Colonic mucosa (tissue), 4 donors: ENCODE data around the gene CIDEA. TPM values are rescaled to one million over a fixed set of nuclear protein-coding genes. Genes with fewer than 3 reads are reported as not detected.

ENCODE experiments used
- DNase-seq: peaks from one replicate; pipeline ENCODE4 v3.0.0-alpha.2; 2020
- H3K27ac ChIP-seq: fragments of 200-600 bp; one replicate; pipeline ENCODE4 v1.8.0; 2021
- H3K27me3 ChIP-seq: fragments of 200-600 bp; one replicate; pipeline ENCODE4 v1.8.0; 2021
- H3K36me3 ChIP-seq: fragments of 200-600 bp; one replicate; pipeline ENCODE4 v1.8.0; 2021
- H3K4me1 ChIP-seq: fragments of 200-600 bp; one replicate; pipeline ENCODE4 v1.8.0; 2021; ENCODE audit warnings: mild to moderate bottlenecking
- H3K4me3 ChIP-seq: fragments of 200-600 bp; one replicate; pipeline ENCODE4 v1.8.0; 2021
- H3K9ac ChIP-seq, 2 donors: one replicate each; pipeline ENCODE4 v1.7.0; 2013; ENCODE audit warnings: control low read depth in 2 of 2, low read depth in 2 of 2, low read length in 2 of 2
- H3K9me3 ChIP-seq: fragments of 200-600 bp; one replicate; pipeline ENCODE4 v1.8.0; 2021
- CTCF ChIP-seq: fragments of 200-600 bp; IDR thresholded peaks from one replicate; pipeline ENCODE4 v1.8.0; 2022; ENCODE audit warnings: antibody characterized with exemption, mild to moderate bottlenecking
- intact Hi-C: fragments of 100-400 bp; cut with DNase I; formaldehyde crosslinking; loops from one replicate; pipeline ENCODE4 v1.14.1; 2022
- total RNA-seq, 2 donors: library from RNA; stranded (reverse); fragmentation: NEBNext Ultra II Directional in 1 of 2; extraction: Animal tissue kit (Norgen Biotek cat#: 25700) in 1 of 2; gene quantifications; one replicate each; pipeline ENCODE4 v1.2.1, GENCODE V29; 2021
- donor health status: healthy.
- donor health status: DM: no; HTN: no; CAD: no.
- donor health status: DM: no; HTN: no; CAD: no.

Gene CIDEA
- total RNA-seq, 2 donors from 2014 or later: not detected

GRCh38 chr18:12291161-12291560, 37.0 kb downstream of the CIDEA start:
- no peak overlapping the region for H3K4me3 ChIP-seq
- no peak overlapping the region for H3K9ac ChIP-seq
- intact Hi-C loops: no loop called here
- no peak overlapping the region for H3K27ac ChIP-seq
- no peaks in the 10 kb centered on the region for H3K36me3 ChIP-seq
- H3K4me1 ChIP-seq: peaks cover 4% of the 10 kb centered on the region
- no peak for DNase-seq
- H3K27me3 ChIP-seq: peaks cover 17% of the 10 kb centered on the region
- TF ChIP-seq CTCF: no peak
- no peaks in the 10 kb centered on the region for H3K9me3 ChIP-seq

GRCh38 chr18:12291690-12292089, 37.5 kb downstream of the CIDEA start:
- Histone ChIP-seq H3K27me3 (peaks cover 16% of the 10 kb centered on the region), H3K9ac (no peak overlapping the region), H3K4me1 (peaks cover 4% of the 10 kb centered on the region), H3K27ac (no peak overlapping the region), H3K36me3 (no peaks in the 10 kb centered on the region), H3K4me3 (no peak overlapping the region), H3K9me3 (no peaks in the 10 kb centered on the region)
- no peak for DNase-seq
- TF ChIP-seq CTCF: no peak
- intact Hi-C loops: no loop called here

- TF ChIP-seq CTCF: no peak
- intact Hi-C loops: no loop called here
Measured at GRCh38 chr18:12293831-12294230, 39.7 kb downstream of the CIDEA start.

GRCh38 chr18:12295389-12296086, 41.4 kb downstream of the CIDEA start:
- Histone ChIP-seq H3K9ac (no peak overlapping the region), H3K27ac (no peak overlapping the region), H3K4me3 (no peak overlapping the region), H3K36me3 (no peaks in the 10 kb centered on the region), H3K4me1 (no peaks in the 10 kb centered on the region), H3K27me3 (no peaks in the 10 kb centered on the region), H3K9me3 (no peaks in the 10 kb centered on the region)
- intact Hi-C loops: no loop called here
- no peak for TF ChIP-seq CTCF
- DNase-seq: no peak

More at GRCh38 chr18:12293831-12294230, 39.7 kb downstream of the CIDEA start:
- Histone ChIP-seq H3K4me1 (no peaks in the 10 kb centered on the region), H3K4me3 (no peak overlapping the region), H3K36me3 (no peaks in the 10 kb centered on the region), H3K9me3 (no peaks in the 10 kb centered on the region), H3K27ac (no peak overlapping the region), H3K27me3 (peaks cover 1% of the 10 kb centered on the region), H3K9ac (no peak overlapping the region)
- DNase-seq: no peak

GRCh38 chr18:12296087-12296403, 41.9 kb downstream of the CIDEA start:
- no peak for TF ChIP-seq CTCF
- intact Hi-C loops: no loop called here
- H3K9ac ChIP-seq: no peak overlapping the region
- DNase-seq: no peak
- H3K4me1 ChIP-seq: no peaks in the 10 kb centered on the region
- H3K9me3 ChIP-seq: no peaks in the 10 kb centered on the region
- H3K27me3 ChIP-seq: no peaks in the 10 kb centered on the region
- no peak overlapping the region for H3K27ac ChIP-seq
- no peaks in the 10 kb centered on the region for H3K36me3 ChIP-seq
- H3K4me3 ChIP-seq: no peak overlapping the region
